HG03558 (cell line): ENCODE results near the gene G3BP1.
"Not testable (repeated sequence)": the region's sequence is repeated elsewhere in the genome, so short reads cannot be mapped to it uniquely, and the experiment has no call there.

ENCODE experiments used
- ATAC-seq: cut with Tn5 transposase; IDR thresholded peaks from one replicate; pipeline ENCODE4 v1.9.1; 2021; ENCODE audit warnings: moderate number of reproducible peaks; ENCODE audit not compliant: unreplicated experiment; ENCODE audit errors: extremely low read depth

The G3BP1 gene

GRCh38 chr5:151771259-151772028 is at the start of gene G3BP1:
Gene G3BP1 (plus strand): TSS chr5:151771954. CDS start chr5:151786621, 14,667 bp downstream.
- ATAC-seq: peak; percentile 79

GRCh38 chr5:151722546-151722945 is 49.2 kb upstream of the G3BP1 start:
- no peak for ATAC-seq

GRCh38 chr5:151724360-151724759 is 47.4 kb upstream of the G3BP1 start:
- ATAC-seq: no peak

GRCh38 chr5:151729597-151729996 is 42.2 kb upstream of the G3BP1 start:
- not testable (repeated sequence) for ATAC-seq

GRCh38 chr5:151730381-151730780 is 41.4 kb upstream of the G3BP1 start:
- no peak for ATAC-seq

GRCh38 chr5:151733358-151734063 is 38.2 kb upstream of the G3BP1 start:
- no peak for ATAC-seq

GRCh38 chr5:151734064-151734408 is 37.7 kb upstream of the G3BP1 start:
- ATAC-seq: no peak

- no peak for ATAC-seq
Observed at GRCh38 chr5:151735646-151736045, 36.1 kb upstream of the G3BP1 start.

- ATAC-seq: no peak
Observed at GRCh38 chr5:151737431-151737830, 34.3 kb upstream of the G3BP1 start.

GRCh38 chr5:151738125-151738848 is 33.5 kb upstream of the G3BP1 start:
- no peak for ATAC-seq

- no peak for ATAC-seq
Observed at GRCh38 chr5:151739395-151739794, 32.4 kb upstream of the G3BP1 start.

- no peak for ATAC-seq
Observed at GRCh38 chr5:151739939-151740335, 31.8 kb upstream of the G3BP1 start.

- no peak for ATAC-seq
Observed at GRCh38 chr5:151740336-151740942, 31.3 kb upstream of the G3BP1 start.

GRCh38 chr5:151740958-151741373 is 30.8 kb upstream of the G3BP1 start:
- no peak for ATAC-seq

- no peak for ATAC-seq
Observed at GRCh38 chr5:151741678-151742423, 29.9 kb upstream of the G3BP1 start.

- no peak for ATAC-seq
Observed at GRCh38 chr5:151742870-151743294, 28.9 kb upstream of the G3BP1 start.

GRCh38 chr5:151743530-151743929 is 28.2 kb upstream of the G3BP1 start:
- ATAC-seq: no peak

- ATAC-seq: no peak
Observed at GRCh38 chr5:151745071-151745705, 26.6 kb upstream of the G3BP1 start.

- no peak for ATAC-seq
Observed at GRCh38 chr5:151750121-151750520, 21.6 kb upstream of the G3BP1 start.
